ENCODE measurements around the gene MNAT1.
"Not testable (repeated sequence)": the region's sequence is repeated elsewhere in the genome, so short reads cannot be mapped to it uniquely, and the experiment has no call there.

MNAT1 gene

DNA sequence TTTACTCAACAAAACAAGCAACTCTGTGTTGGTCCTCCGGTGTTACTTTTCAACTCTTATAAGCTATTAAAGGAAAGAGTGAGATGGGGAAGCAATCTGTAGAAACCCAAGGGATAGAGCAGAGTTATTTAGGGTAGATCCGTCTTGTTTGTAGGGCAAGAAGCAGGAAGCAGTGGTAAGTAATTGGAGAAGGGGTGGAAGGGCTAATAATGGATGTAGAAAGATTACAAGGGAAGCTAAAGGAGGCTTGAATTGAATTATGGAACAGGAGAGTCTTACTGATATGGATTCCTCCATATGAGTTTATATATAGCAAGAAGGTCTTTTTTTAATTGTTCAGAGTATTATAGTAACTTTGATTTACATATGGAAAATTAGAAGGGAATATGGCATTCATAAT is 72.7 kb downstream of the MNAT1 start:
- no peak for DNase-seq

DNA sequence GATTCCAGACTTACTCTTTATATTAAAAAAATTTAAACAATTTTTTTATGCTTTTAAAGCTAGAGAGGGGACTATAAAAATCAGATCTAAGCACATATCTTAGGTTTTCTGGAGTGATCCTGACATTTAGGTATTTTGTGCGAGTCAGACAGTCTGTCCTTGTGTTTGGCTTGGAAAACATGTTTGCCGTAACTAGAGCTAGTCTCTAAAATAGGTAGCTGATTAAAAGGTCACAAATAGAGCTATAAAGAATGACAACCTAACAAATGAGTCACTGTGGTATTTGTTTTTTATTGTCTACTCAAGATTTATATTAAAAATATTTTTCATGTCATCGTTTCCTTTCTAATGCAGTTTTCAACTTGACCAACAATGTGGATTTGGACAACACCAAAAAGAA is 73.4 kb downstream of the MNAT1 start:
- DNase-seq: no peak

DNA sequence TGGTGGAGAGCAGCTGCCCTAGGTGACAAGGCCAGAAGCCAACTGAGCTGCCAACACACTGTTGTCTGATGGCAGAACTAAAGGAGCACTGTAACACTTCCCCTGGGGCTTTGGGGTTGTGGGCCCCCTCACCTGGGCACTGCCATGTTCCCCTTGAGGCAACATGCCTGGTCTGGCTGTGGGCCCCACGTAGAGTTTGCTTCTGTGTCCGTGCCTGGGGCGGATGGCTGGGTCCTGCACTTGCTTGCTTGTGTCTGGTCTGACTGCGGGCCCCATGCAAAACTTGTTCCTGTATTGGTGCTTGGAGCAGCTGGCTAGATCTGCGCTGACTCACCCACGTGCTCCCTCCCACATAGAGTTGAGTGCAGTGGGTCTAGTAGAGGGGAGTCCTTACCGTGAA is 78.4 kb downstream of the MNAT1 start:
- no peak for DNase-seq

DNA sequence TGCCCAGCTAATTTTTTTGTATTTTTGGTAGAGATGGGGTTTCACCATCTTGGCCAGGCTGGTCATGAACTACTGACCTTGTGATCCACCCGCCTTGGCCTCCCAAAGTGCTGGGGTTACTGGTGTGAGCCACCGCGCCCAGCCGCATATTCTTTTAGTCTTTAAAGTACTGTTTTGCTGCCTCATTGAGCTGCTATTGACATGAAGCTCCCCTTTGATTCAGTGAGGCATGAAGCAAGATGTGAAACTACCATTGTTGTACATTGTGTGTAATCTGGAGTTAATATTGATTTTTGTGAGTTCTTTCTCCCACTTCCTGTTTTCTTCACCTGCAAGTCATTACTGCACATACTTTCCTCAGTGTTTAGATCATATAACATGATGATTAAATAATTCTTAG is 80.8 kb downstream of the MNAT1 start:
- peak; percentile 22 for DNase-seq

DNA sequence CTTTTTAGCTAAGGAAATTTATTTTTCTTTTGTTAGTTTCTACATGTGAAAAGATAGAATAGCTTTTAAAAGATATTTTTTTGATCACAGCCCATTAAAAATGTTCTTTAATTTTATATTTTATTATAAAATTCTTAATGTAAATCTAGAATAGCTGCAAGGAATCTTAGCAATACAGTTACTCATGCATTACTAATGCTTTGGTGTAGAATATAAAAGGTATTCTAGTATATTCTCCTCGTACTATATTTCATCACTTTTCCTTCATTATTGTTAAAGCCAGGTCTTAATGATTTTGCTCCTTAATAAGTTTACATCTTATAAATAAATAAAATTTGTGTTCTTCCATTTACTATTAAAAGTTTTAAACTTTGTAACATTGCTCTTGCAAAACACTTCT is 82.6 kb downstream of the MNAT1 start:
- no peak for DNase-seq

DNA sequence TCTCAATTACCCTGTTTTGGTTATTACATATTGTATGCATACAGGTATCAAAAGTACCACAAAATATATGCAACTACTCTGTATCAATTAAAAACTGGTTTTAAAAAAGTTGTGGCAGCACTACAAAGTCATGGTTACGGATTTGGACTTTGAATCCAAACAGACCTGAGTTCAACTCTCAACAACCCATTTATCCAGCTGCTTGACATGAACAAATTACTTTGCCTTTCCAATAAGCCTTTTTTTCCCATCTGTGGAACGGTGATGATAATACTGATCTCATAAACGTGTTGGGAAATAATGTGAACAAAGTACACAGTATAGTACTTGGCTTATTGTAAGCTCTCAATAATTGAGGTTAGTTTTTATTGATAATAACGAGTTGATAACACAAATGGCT is 85.0 kb downstream of the MNAT1 start:
- DNase-seq: no peak

DNA sequence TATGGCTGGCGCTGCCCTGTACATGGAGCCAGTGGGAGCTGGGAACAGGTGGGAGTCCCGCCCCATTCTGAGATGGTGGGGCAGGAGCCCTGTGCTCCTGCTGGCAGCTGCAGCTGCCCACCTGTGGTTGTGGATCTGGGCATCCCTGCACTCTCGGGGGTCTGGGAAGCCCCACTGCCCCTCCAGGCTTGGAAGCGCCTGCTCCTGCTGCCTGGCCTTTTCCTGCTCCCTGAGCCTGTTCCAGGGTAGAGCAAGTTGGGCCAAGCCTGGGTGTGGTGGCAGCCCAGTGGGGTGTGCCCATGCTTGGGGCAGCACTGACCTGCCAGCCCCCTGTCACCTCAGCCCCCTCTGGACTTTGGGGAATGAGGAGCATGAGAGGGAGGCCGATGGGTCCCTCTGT is 104.0 kb downstream of the MNAT1 start:
- no peak for DNase-seq

DNA sequence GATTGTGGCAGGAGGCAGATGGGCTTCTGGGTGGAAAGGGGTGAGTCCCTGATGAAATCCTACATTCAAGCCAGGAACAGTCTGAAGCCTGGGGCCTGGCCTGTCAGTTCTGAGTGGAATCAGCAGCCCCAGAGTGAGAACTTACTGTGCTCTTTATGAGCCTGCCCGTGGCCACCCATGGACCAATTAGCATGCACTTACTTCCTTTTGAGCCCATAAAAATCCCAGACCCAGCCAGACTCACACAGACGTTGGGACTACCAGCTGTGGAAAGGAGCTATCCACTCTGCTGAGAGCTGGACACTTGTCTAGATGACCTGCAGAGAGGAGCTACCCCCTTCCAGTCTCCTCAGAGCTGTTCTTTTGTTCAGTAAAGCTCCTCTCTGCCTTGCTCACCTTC is 104.5 kb downstream of the MNAT1 start:
- no peak for DNase-seq

DNA sequence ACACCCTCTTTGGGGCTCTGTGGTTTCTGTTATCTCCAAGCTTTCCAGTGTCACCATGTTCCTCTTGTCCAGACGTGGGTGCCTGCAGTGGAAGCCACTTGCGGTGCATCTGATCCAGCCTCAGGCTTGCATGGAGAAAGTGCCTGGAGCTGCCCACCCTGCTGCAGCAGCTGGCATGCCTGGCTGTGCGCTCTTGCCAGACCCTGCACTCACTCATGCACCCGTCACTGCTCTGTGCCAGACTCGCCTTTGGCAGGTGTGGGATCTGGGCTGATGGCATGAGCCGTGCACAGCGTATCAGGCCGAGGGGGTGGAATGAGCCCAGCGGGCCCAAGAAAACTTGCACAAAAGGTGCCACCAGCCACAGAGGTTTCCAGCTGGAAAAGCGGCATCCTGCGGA is 105.1 kb downstream of the MNAT1 start:
- DNase-seq: no peak

DNA sequence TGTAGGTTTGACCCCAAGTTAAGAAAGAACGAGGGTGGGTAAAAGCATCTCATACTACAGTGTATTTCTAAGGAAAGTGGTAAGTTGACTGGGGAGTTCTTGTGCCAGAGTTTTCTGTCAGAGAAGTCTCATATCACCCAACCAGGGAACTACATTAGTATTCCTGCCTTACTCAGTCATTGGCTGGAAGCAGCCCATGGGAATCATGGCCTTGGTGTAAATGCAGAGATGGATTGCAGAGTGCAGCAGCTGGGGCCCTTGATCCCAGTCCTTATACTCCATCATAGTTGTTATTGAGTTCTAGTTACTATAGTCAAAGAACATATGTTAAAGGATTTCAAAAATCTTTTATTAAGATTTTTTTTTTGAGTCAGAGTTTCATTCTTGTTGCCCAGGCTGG is 105.8 kb downstream of the MNAT1 start:
- DNase-seq: no peak

DNA sequence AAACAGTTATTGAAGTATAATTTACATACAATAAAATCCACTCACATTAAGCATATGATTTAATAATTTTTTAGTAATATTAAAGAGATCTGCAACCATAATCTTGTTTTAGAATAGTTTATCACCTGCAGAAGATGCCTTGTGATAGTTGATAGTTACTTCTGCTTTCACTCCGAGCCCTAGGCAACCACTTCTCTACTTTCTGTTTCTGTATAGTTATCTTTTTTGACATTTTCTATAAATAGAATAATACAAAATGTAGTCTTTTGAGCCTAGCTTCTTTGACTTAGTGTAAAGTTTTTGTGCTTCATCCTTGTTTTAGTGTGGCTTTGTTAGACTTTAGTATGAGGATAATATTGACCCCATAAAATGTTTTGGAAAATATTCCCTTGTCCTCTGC is 111.0 kb downstream of the MNAT1 start:
- no peak for DNase-seq

DNA sequence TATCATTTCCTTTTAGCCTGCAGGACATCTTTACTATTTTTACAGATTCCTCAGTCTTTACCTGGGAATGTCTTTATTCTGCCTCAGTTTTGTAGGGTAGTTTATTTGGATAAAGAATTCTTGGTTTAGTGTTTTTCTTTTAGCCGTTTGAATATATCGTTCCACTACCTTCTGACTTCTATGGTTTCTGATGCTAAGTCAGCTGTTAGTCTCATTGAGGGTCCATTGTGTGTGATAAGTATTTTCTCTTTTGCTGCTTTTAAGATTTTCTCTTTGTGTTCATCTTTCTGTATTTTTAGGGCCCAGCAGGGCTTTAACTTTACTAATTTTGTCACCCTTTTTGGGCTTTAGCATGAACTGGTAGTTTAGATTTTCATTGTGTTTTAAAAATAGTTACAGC is 113.5 kb downstream of the MNAT1 start:
- DNase-seq: no peak

DNA sequence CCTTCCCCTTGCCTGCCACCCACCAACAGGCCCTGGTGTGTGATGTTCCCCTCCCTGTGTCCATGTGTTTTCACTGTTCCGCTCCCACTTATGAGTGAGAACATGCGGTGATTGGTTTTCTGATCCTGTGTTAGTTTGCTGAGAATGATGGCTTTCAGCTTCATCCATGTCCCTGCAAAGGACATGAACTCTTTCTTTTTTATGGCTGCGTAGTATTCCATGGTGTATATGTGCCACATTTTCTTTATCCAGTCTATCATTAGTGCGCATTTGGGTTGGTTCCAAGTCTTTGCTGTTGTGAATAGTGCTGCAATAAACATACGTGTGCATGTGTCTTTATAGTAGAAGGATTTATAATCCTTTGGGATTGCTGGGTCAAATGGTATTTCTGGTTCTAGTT is 117.1 kb downstream of the MNAT1 start:
- DNase-seq: not testable (repeated sequence)

DNA sequence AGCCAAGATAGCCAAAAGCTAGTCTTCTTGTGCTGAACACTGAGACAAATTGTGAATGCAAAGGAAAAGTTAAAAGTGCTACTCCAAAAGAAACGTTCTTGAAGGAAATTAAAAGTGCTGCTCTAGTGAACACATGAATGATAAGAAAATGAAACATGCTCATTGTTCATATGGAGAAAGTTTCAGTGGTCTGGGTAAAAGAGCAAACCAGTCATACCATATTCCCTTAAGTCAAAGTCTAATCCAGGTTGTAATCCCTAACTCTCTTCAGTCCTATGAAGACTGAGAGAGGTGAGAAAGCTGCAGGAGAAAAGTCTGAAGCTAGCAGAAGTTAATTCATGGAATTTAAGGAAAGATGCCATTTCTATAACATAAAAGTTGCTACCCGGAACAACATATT is 121.5 kb downstream of the MNAT1 start:
- no peak for DNase-seq

DNA sequence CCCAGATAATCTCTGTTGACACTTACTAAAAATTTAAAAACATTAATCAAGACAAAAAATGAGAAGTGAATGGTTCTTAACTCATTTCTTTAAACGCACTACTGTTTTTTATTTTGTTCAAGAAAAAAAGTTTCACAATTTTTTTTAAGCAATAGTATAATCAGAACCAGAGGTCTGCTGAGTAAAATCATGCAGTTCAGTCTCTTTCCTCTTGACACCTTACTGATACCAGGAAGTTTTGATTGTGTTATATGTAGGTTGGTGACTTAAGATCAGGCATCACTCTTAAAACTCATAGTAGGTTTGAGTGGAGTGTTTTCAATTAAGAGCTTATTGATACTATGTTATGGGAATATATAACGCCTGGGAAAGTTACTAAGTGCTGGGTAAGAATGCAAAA is 125.0 kb downstream of the MNAT1 start:
- no peak for DNase-seq

DNA sequence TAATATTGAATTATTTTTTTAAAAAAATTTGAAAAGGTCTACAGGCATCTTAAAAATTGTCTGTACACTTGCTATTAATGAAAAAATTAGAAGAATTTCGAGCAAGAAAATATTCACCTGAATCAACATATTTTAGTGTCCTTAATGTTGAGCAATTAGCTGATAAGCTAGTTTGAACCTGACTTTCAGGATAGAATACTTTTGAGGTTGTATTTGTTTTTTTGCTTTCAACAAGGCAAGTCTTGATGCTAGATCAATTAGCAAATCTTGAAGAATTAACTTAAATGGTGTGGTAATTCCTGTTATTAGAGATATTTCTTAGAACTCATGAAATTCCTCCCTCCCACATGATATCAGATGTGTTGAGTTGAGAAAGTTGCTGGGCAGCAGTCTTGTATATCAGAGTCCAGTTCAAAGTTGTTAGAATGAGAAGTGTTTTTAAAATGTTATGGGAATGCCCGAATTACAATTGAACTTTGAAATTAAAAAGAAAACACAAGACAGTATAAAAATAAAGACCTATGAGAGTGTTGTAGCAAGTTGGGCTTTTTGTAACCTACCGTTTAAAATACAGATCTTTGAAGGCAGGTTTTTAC is 127.1 kb downstream of the MNAT1 start:
- no peak for DNase-seq

DNA sequence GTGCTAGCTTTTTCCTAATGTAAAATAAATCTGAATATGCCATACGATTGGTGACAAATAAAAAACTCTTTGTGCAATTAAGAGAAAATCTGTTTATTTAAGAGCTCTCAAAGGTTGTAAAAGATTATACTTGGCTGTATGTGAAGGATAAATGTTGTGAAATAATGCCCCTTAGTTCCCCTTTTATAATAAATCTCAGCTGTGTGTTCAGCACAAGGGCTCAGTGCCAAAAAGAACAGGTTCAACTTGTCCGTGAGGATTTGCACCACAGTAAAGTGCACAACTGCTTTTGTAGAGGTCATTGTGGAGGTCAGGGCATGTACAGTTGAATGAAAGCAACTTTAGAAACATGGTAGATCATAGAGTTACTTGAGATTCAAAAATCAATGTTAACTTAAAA is 127.7 kb downstream of the MNAT1 start:
- peak; percentile 68 for DNase-seq

DNA sequence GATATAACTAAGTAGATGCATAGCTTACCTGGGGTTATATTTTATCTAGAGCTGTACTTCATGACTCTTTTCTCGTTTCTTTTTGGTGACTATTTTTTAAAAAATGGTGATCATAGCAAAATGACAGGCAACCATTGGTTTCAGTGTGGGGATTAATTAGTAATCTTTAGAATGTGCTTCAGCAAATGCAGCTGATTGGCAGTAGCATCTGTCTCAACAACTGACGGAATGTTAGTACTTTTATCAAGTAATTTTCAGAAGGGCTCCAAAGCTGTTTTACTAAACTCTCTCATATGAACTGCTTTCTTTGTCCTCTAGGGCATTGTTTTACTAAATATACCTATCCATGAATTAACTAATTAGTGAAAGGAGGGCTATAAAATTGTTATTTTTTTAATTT is 128.7 kb downstream of the MNAT1 start:
- no peak for DNase-seq

DNA sequence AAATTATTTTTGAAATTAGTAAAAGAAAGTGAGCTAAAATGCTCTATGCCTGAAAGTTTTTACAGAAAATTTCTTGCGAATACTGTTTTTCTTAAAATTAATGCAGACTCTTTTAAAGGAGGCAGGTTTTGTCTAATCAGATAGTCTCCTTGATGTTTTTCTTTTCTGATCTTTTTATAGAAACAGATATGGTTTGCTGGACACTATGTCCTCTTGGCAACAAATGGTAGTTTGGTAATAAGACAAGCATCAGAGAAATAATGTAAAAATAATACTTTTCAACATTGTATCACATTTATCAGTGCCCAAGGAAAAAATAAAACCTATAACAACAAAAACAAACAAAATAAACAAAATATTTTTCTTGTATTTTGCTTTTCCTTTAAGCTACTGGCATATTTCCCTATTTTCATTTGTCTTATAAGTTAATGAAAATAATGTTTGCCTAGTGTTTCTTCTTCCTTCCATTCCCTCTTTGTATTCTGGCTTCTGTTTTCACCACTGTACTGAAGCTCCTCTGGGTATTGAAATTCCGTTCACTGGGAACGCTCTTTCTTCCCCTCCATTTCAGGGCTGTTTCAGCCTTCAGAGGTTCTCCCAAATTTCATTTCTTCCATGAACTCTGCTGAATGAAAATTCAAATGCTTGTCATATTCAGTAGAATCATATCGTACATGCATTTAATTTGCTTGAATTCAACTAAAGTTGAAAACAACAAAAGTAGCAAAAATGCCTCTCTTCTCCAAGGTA is 131.0 kb downstream of the MNAT1 start:
- no peak for DNase-seq

DNA sequence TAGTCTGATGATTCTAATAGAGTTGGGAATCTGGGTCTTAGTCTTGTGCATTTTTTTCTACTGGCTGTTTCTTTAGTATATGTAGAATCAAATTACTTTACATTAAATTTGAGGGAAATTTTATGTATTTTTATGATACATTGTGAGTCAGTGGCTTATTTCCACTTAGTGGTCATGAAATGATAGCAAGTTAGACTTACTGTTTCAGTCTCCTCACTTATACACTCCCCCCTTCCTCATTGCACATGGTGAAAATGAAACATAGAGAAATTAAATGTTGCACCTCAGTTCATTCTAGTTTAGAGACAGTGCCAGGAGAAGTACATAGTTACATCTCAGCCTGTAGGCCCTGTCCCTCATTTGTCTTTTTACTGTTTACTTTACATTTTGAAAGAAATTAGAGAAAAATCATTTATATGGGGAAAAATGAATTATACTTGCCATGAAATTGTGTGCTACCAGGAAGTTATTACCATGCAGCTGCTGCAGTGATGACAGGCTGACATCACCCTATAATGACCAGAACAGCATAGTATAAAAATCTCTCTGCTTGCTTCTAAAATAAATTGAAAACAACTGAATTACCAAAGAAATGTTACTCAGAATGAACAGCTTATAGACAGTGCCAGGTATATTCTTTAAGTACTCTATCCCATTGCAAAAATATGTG is 133.1 kb downstream of the MNAT1 start:
- no peak for DNase-seq

DNA sequence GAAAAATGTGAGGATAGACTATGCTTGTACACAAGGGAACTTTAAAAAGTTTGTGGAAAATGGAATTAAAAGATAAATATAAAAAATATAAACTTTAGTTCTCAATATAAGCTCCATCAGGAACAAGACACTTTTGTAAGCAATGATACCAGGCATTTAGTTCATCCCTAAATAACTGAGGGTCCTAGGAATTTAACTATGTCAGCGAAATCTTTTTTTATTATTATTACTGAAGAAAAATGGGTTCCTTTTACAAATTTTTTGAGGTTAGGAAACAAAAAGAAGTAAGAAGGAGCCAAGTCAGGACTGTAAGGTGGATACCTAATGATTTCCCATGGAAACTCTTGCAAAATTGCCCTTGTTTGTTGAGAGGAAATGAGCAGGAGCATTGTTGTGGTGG is 143.6 kb downstream of the MNAT1 start:
- no peak for DNase-seq

DNA sequence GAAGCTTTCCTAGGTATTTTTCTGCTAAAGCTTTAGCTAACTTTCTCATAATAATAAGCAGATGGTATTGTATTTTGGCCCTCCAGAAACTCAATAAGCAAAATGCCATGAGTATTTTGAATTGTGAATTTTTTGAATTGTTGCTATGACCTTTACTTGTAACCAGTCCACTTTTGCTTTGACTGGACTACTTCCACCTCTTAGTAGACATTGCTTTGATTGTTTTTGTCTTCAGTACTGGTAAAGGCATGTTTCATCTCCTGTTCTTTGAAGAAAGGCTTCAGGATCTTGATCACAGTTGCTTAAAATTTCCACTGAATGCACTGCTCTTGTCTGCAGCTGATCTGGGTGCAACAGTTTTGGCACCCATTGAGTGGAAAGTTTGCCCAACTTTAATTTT is 144.0 kb downstream of the MNAT1 start:
- DNase-seq: no peak

DNA sequence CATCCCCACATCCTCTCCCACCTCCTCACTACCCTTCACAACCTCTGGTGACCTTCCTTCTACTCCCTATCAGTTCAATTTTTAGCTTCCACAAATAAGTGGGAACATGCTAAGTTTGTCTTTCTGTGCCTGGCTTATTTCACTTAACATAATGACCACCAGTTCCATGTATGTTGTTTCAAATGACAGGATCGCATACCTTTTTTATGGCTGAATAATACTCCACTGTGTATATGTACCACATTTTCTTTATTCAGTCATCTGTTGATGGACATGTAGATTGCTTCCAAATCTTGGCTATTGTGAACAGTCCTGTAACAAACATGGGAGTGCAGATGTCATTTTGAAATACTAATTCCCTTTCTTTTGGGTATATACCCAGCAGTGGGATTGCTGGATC is 147.7 kb downstream of the MNAT1 start:
- no peak for DNase-seq

DNA sequence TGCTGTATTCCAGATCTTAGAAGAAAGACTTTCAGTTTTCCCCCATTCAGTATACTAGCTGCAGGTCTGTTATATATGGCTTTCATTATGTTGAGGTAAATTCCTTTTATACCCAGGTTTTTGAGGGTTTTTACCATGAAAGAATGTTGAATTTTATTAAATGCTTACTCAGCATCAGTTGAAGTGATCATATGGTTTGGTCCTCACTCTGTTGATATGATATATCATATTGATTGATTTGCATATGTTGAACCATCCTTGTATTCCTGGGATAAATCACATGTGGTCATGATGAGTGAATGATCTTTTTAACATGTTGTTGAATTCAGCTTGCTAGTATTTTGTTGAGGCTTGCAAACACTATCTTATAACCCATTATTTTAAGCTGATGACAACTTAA is 149.6 kb downstream of the MNAT1 start:
- no peak for DNase-seq

DNA sequence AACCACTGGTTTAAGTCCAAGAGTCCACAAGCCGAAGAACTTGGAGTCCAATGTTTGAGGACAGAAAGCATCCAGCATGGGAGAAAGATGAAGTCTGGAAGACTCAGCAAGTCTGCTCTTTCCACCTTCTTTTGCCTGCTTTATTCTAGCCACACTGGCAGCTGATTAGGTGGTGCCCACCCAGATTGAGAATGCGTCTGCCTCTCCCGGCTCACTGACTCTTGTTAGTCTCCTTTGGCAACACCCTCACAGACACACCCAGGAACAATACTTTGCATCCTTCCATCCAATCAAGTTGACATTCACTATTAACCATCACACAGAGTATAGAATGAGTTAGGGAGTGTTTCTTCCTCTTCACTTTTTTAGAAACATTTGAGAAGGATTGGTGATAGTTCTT is 156.1 kb downstream of the MNAT1 start:
- not testable (repeated sequence) for DNase-seq
